ENCODE data around the gene SLC30A10.

GRCh38 chr1:219900882-219901281, 27.5 kb downstream of the SLC30A10 start:
- TF ChIP-seq CTCF (IDR thresholded peaks at IDR 0.05) (no peak), POLR2A (IDR thresholded peaks at IDR 0.05; ENCODE audit: low read length) (no peak), HDAC2 (IDR thresholded peaks at IDR 0.05) (no peak), SMC3 (IDR thresholded peaks at IDR 0.05) (no peak), RAD21 (conservative IDR thresholded peaks at IDR 0.05 in 1 of 2, IDR thresholded peaks at IDR 0.05 in 1 of 2) (no peak), CBX2 (IDR thresholded peaks at IDR 0.05; ENCODE audit: borderline replicate concordance, low read depth) (no peak), REST (IDR thresholded peaks at IDR 0.05) (no peak), GATA3 (IDR thresholded peaks at IDR 0.05; ENCODE audit: borderline replicate concordance) (no peak), USF2 (IDR thresholded peaks at IDR 0.05) (no peak), KDM1A (IDR thresholded peaks at IDR 0.05; ENCODE audit: low read depth) (no peak), NFE2L2 (conservative IDR thresholded peaks at IDR 0.05; ENCODE audit: low read length) (no peak)

All from A549 (cell line).